Parathyroid adenoma (tissue), 2 donors: ENCODE measurements around the gene ELOVL5.

Experiments
- H2AFZ ChIP-seq: fragments of 300-600 bp; sonication (generic); one replicate; pipeline ENCODE4 v1.7.0; 2017; ENCODE audit warnings: antibody characterized with exemption, mild to moderate bottlenecking
- H3K27ac ChIP-seq: fragments of 300-600 bp; sonication (generic); one replicate; pipeline ENCODE4 v1.7.0; 2017
- H3K27me3 ChIP-seq: fragments of 300-600 bp; sonication (generic); one replicate; pipeline ENCODE4 v1.7.0; 2017; ENCODE audit warnings: low read length; ENCODE audit not compliant: control insufficient read depth, insufficient read depth
- H3K36me3 ChIP-seq: fragments of 300-600 bp; sonication (generic); one replicate; pipeline ENCODE4 v1.7.0; 2017; ENCODE audit warnings: low read length; ENCODE audit not compliant: control insufficient read depth, insufficient read depth
- H3K4me1 ChIP-seq: fragments of 300-600 bp; sonication (generic); one replicate; pipeline ENCODE4 v1.7.0; 2017; ENCODE audit warnings: control low read depth
- H3K4me2 ChIP-seq: fragments of 300-600 bp; sonication (generic); one replicate; pipeline ENCODE4 v1.7.0; 2017; ENCODE audit warnings: low read length
- H3K4me3 ChIP-seq: fragments of 300-600 bp; sonication (generic); one replicate; pipeline ENCODE4 v1.7.0; 2017; ENCODE audit warnings: low read depth, low read length
- H3K79me2 ChIP-seq: fragments of 300-600 bp; sonication (generic); one replicate; pipeline ENCODE4 v1.7.0; 2017; ENCODE audit warnings: control low read depth
- H3K9ac ChIP-seq: fragments of 300-600 bp; sonication (generic); one replicate; pipeline ENCODE4 v1.7.0; 2017; ENCODE audit warnings: mild to moderate bottlenecking
- H3K9me3 ChIP-seq: fragments of 300-600 bp; sonication (generic); one replicate; pipeline ENCODE4 v1.7.0; 2017; ENCODE audit warnings: low read length; ENCODE audit not compliant: control insufficient read depth
- CTCF ChIP-seq: fragments of 300-600 bp; sonication (generic); IDR thresholded peaks from one replicate; pipeline ENCODE4 v1.7.0; 2017; ENCODE audit warnings: antibody characterized with exemption, mild to moderate bottlenecking
- donor health status: primary hyperparathyroidism.

ELOVL5 gene

GRCh38 chr6:53220605-53221004 is 128.1 kb downstream of the ELOVL5 start:
- Histone ChIP-seq H3K27ac (no peak overlapping the region), H3K27me3 (no peaks in the 10 kb centered on the region), H2AFZ (no peak overlapping the region), H3K4me3 (no peak overlapping the region), H3K79me2 (no peaks in the 10 kb centered on the region), H3K4me1 (no peaks in the 10 kb centered on the region), H3K36me3 (no peaks in the 10 kb centered on the region), H3K9me3 (no peaks in the 10 kb centered on the region), H3K4me2 (no peak overlapping the region), H3K9ac (no peak overlapping the region)
- TF ChIP-seq CTCF, result no peak
